GM13976 (cell line): ENCODE results near the gene CALHM6.

Experiments used
- DNase-seq: peaks from one replicate; pipeline ENCODE4 v3.0.0; 2012; ENCODE audit warnings: low spot score
- in situ Hi-C: fragments of 300-500 bp; cut with MboI; formaldehyde crosslinking; loops from one replicate; pipeline ENCODE4 v1.12.0; 2022; ENCODE audit warnings: low sequenced_read_pairs, mixed read lengths, inconsistent platforms; ENCODE audit not compliant: unreplicated experiment
- TF ChIP-seq, protein P1 (sequence below): IDR thresholded peaks from 2 replicates; pipeline ENCODE4 v1.5.1; 2012; ENCODE audit warnings: borderline replicate concordance, mild to moderate bottlenecking; ENCODE audit not compliant: insufficient read depth; ENCODE audit errors: extremely low read depth, missing control alignments, control extremely low read depth

CALHM6 gene

DNA sequence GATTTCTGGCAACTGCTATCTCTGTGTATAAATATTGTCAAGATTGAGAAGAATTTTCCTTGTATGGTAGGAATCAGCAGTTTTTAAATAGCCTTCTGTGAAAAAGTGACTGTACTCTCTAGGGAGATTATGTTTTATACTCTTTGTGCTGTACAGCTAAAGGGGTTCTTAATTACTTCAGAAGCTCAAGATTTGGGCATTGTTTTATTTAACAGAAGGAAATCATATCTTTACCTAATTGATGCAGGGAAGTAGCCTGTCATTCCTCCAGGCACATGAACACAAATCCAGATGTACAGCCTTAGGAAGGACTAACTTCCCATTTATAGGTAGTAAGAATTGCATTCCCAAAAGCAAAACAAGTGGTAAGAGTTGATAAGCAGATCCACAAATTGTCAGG, 51.6 kb downstream of the CALHM6 start:
- in situ Hi-C loops: no loop called here
- DNase-seq: no peak
- TF ChIP-seq, protein P1, sequence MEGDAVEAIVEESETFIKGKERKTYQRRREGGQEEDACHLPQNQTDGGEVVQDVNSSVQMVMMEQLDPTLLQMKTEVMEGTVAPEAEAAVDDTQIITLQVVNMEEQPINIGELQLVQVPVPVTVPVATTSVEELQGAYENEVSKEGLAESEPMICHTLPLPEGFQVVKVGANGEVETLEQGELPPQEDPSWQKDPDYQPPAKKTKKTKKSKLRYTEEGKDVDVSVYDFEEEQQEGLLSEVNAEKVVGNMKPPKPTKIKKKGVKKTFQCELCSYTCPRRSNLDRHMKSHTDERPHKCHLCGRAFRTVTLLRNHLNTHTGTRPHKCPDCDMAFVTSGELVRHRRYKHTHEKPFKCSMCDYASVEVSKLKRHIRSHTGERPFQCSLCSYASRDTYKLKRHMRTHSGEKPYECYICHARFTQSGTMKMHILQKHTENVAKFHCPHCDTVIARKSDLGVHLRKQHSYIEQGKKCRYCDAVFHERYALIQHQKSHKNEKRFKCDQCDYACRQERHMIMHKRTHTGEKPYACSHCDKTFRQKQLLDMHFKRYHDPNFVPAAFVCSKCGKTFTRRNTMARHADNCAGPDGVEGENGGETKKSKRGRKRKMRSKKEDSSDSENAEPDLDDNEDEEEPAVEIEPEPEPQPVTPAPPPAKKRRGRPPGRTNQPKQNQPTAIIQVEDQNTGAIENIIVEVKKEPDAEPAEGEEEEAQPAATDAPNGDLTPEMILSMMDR: no peak
